GM21423 (cell line): ENCODE results near the gene NIFK.
"Not testable (repeated sequence)": the region's sequence is repeated elsewhere in the genome, so short reads cannot be mapped to it uniquely, and the experiment has no call there.

Experiments used
- ATAC-seq: cut with Tn5 transposase; IDR thresholded peaks from one replicate; pipeline ENCODE4 v1.9.1; 2021; ENCODE audit warnings: mild to moderate bottlenecking, moderate library complexity; ENCODE audit not compliant: unreplicated experiment

Gene NIFK

GRCh38 chr2:121697108-121697631 is 39.5 kb downstream of the NIFK start:
- no peak for ATAC-seq

GRCh38 chr2:121696410-121696930 is 40.2 kb downstream of the NIFK start:
- ATAC-seq = no peak

GRCh38 chr2:121695171-121695451 is 41.6 kb downstream of the NIFK start:
- ATAC-seq = no peak

GRCh38 chr2:121694398-121695170 is 42.1 kb downstream of the NIFK start:
- no peak for ATAC-seq

GRCh38 chr2:121690572-121690971 is 46.1 kb downstream of the NIFK start:
- ATAC-seq = not testable (repeated sequence)

GRCh38 chr2:121690095-121690494 is 46.6 kb downstream of the NIFK start:
- ATAC-seq = no peak

GRCh38 chr2:121689356-121689755 is 47.3 kb downstream of the NIFK start:
- ATAC-seq = no peak

- no peak for ATAC-seq
Observed at GRCh38 chr2:121688820-121689219, 47.9 kb downstream of the NIFK start.

- no peak for ATAC-seq
Observed at GRCh38 chr2:121686902-121687301, 49.8 kb downstream of the NIFK start.

GRCh38 chr2:121686218-121686617 is 50.5 kb downstream of the NIFK start:
- no peak for ATAC-seq

- ATAC-seq = no peak
Observed at GRCh38 chr2:121682396-121683298, 54.0 kb downstream of the NIFK start.

- no peak for ATAC-seq
Observed at GRCh38 chr2:121677855-121678254, 58.8 kb downstream of the NIFK start.
